T-cell (primary cell): Measurements from ENCODE around the gene TMEM181. TPM values are rescaled to one million over a fixed set of nuclear protein-coding genes. Genes with fewer than 3 reads are reported as not detected.

ENCODE experiments used
- ATAC-seq, 4 experiments: fragments of 200-7000 bp in 3 of 4; fragments of 150-1000 bp in 1 of 4; cut with Tn5 transposase; replicated peaks in 1 of 4; 1 replicate in 3 of 4; 2 replicates in 1 of 4; pipeline ENCODE4 v1.10.0; 2021; ENCODE audit warnings: moderate library complexity in 3 of 4, mild to moderate bottlenecking in 2 of 4, moderate number of reproducible peaks in 1 of 4
- CTCF ChIA-PET, 2 donors: fragments of 300-600 bp; sonication (Branson Sonifier 250); formaldehyde crosslinking; loops; one replicate each; lab custom pipeline; 2022; ENCODE audit warnings: antibody characterized with exemption in 2 of 2; lab: Charles Lee
- POLR2A ChIA-PET, 2 donors: fragments of 300-600 bp; sonication (Branson Sonifier 250); formaldehyde crosslinking; loops; one replicate each; lab custom pipeline; 2022; ENCODE audit warnings: antibody characterized with exemption in 2 of 2; lab: Charles Lee
- DNase-seq, 35 experiments: peaks; one replicate each; pipeline versions ENCODE4 v3.0.0 to v3.0.0-alpha.2; 2013 to 2023
- H3K27ac ChIP-seq: one replicate; pipeline ENCODE4 v1.5.1; 2013; ENCODE audit warnings: low read length
- H3K27me3 ChIP-seq, 2 experiments: replicated peaks in 1 of 2; 1 replicate in 1 of 2; 2 replicates in 1 of 2; pipeline versions ENCODE4 v1.6.1 to v1.7.0; 2013; ENCODE audit warnings: low read length in 1 of 2, mixed read lengths in 1 of 2; ENCODE audit not compliant: control insufficient read depth in 2 of 2, insufficient read depth in 2 of 2; ENCODE audit errors: extremely low read depth in 1 of 2
- H3K36me3 ChIP-seq, 2 donors: 1 replicate in 1 of 2; 2 replicates in 1 of 2; pipeline versions ENCODE4 v1.6.1 to v1.7.0; 2013; ENCODE audit warnings: low read length in 1 of 2; ENCODE audit not compliant: control insufficient read depth in 2 of 2, insufficient read depth in 1 of 2; ENCODE audit errors: extremely low read depth in 1 of 2
- H3K4me1 ChIP-seq, 2 experiments: 1 replicate in 1 of 2; 2 replicates in 1 of 2; pipeline versions ENCODE4 v1.6.1 to v1.7.0; 2013; ENCODE audit warnings: low read length in 2 of 2, mixed read lengths in 1 of 2; ENCODE audit not compliant: insufficient read depth in 2 of 2, control insufficient read depth in 1 of 2; ENCODE audit errors: extremely low read depth in 1 of 2
- H3K4me3 ChIP-seq, 2 donors: 1 replicate in 1 of 2; 2 replicates in 1 of 2; pipeline versions ENCODE4 v1.5.1 to v1.7.0; 2013; ENCODE audit warnings: mild to moderate bottlenecking in 2 of 2, low read length in 1 of 2, moderate library complexity in 1 of 2; ENCODE audit not compliant: control insufficient read depth in 1 of 2; ENCODE audit errors: extremely low read depth in 1 of 2
- H3K9me3 ChIP-seq: 2 replicates; pipeline ENCODE4 v1.7.0; 2013
- H3K27ac Mint-ChIP-seq, 2 donors: one replicate each; pipeline ENCODE4 v1.8.0; 2020 to 2021; ENCODE audit warnings: mild to moderate bottlenecking in 2 of 2, mixed read lengths in 2 of 2
- H3K27me3 Mint-ChIP-seq, 2 donors: one replicate each; pipeline ENCODE4 v1.8.0; 2021 to 2022; ENCODE audit warnings: mixed read lengths in 2 of 2
- H3K36me3 Mint-ChIP-seq: one replicate; pipeline ENCODE4 v1.8.0; 2021; ENCODE audit warnings: mixed read lengths
- H3K4me1 Mint-ChIP-seq, 3 donors: one replicate each; pipeline ENCODE4 v1.8.0; 2020 to 2022; ENCODE audit warnings: mixed read lengths in 3 of 3, mild to moderate bottlenecking in 1 of 3
- H3K4me3 Mint-ChIP-seq, 3 donors: one replicate each; pipeline ENCODE4 v1.8.0; 2020 to 2022; ENCODE audit warnings: mild to moderate bottlenecking in 3 of 3, mixed read lengths in 3 of 3, moderate library complexity in 3 of 3
- H3K9me3 Mint-ChIP-seq, 3 donors: one replicate each; pipeline ENCODE4 v1.8.0; 2020 to 2022; ENCODE audit warnings: mixed read lengths in 3 of 3
- WGBS: methylation state at CpG from one replicate; pipeline ENCODE4 v1.1.5; 2013; ENCODE audit warnings: missing lambda C conversion rate; ENCODE audit not compliant: insufficient coverage; 5-methylcytosine and 5-hydroxymethylcytosine counted together
- total RNA-seq, 35 experiments: library from RNA in 6 of 35; stranded (reverse) in 6 of 35; fragments of 120-200 nt in 1 of 35; gene quantifications; one replicate each; pipeline versions ENCODE4 v1.2.1 to v1.2.4 and lab custom pipeline; 2013 to 2026

Gene TMEM181
- total RNA-seq, 5 donors from 2014 or later (not counting 1 experiment from before 2014, with no cell fraction given): 15.9 to 21.5 (median 19.9) TPM

- ChIA-PET CTCF (interaction anchor here in 1 of 2 donors (0.5 kb wide), 1 partner anchor 167 kb away, joined by 3 read pairs; no protein-coding TSS in a partner anchor), POLR2A (interaction anchor here (0.5 to 0.6 kb wide), 2 partner anchors 8 to 18 kb away, joined by 5 to 7 read pairs; no protein-coding TSS in a partner anchor)
- Histone ChIP-seq H3K27me3 (no peaks in the 10 kb centered on the region), H3K36me3 (peaks cover 21 to 64% of the 10 kb centered on the region in 2 donors), H3K27ac (no peak overlapping the region), H3K9me3 (no peaks in the 10 kb centered on the region), H3K4me1 (no peaks in the 10 kb centered on the region), H3K4me3 (no peak overlapping the region)
- no peak overlapping the region for H3K4me3 Mint-ChIP-seq
- DNase-seq: no peak
- 97% methylated on average over 16 of the region's 25 CpGs for WGBS
- no peaks in the 10 kb centered on the region for H3K27me3 Mint-ChIP-seq
- peaks cover 67% of the 10 kb centered on the region for H3K36me3 Mint-ChIP-seq
- no peaks in the 10 kb centered on the region for H3K9me3 Mint-ChIP-seq
- peaks cover 14 to 19% (median 19%) of the 10 kb centered on the region in 3 donors for H3K4me1 Mint-ChIP-seq
- ATAC-seq: no peak
- H3K27ac Mint-ChIP-seq: peak overlapping the region in 1 of 2 donors; percentile 28
Observed at GRCh38 chr6:158621694-158622544, 62.0 kb downstream of the TMEM181 start.

- Mint-ChIP-seq H3K27ac (peak overlapping the region in 1 of 2 donors; percentile 28), H3K4me3 (no peak overlapping the region), H3K36me3 (peaks cover 67% of the 10 kb centered on the region), H3K27me3 (no peaks in the 10 kb centered on the region), H3K4me1 (peaks cover 8 to 16% (median 12%) of the 10 kb centered on the region in 3 donors), H3K9me3 (no peaks in the 10 kb centered on the region)
- ATAC-seq: no peak
- Histone ChIP-seq H3K4me3 (no peak overlapping the region), H3K36me3 (peaks cover 21 to 71% of the 10 kb centered on the region in 2 donors), H3K9me3 (no peaks in the 10 kb centered on the region), H3K27ac (no peak overlapping the region), H3K27me3 (no peaks in the 10 kb centered on the region), H3K4me1 (no peaks in the 10 kb centered on the region)
- POLR2A ChIA-PET: no interaction called here
- no peak for DNase-seq
- 83% methylated on average over 8 of the region's 10 CpGs for WGBS
- CTCF ChIA-PET: interaction anchor here in 1 of 2 donors (0.6 kb wide), 1 partner anchor 35 kb away, joined by 4 read pairs; no protein-coding TSS in a partner anchor
Observed at GRCh38 chr6:158622545-158623190, 62.8 kb downstream of the TMEM181 start.

DNA sequence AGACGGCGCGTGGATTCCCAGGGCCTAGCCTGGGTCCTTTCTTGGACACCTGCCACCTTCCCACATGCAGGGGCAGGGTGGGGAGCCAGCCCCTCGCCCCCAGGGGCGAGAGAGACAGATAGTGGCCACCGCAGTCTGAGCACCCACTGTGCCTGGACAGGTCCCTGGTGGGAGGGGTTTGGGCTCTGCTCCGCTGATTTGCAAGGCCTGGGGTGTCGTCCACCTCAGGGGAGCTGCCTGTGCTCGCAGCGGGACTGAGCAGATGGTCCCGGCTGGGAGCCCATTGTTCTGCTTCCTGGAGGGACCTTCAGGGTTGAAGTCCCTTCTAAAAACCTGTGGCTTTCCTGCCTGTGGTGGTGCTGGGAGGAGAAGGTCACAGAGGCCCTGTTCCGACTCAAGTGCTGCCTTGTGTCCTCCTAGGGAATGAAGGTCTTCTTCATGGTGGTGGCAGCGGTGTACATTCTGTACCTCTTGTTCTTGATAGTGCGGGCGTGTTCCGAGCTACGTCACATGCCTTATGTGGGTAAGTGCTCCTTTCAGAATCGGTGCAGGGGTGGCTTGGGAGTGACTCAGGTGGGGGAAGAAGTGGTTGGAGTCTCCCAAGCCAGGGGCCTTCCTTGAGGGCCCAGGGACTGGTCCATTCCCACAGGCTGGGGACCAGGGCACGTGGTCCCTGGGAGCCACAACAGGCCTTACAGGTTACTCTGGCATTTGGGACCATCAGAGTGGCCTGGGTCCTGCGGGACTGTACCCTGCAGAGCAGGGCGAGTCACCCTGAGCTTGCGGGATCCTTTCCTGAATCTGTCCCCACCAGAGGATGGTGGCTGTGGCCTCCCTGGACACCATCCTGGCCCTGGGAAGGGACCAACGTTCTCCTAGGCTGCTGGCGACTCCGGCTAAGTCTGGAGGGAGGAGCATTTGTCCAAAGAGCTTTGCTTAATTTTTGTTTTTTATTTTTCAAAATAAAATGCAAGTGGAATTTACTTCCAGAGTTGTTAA lies 65.1 kb downstream of the TMEM181 start:
- no peak for DNase-seq
- peak overlapping the region in 1 of 2 donors; percentile 39 for H3K27ac Mint-ChIP-seq
- 95% methylated on average over 16 of the region's 25 CpGs for WGBS

GRCh38 chr6:158625881-158626305 lies 66.0 kb downstream of the TMEM181 start:
- ChIA-PET CTCF (no interaction called here), POLR2A (no interaction called here)
- H3K9me3 ChIP-seq: no peaks in the 10 kb centered on the region
- no peaks in the 10 kb centered on the region for H3K27me3 Mint-ChIP-seq
- H3K27ac ChIP-seq: no peak overlapping the region
- H3K36me3 ChIP-seq: peaks cover 21 to 90% of the 10 kb centered on the region in 2 donors
- peaks cover 56% of the 10 kb centered on the region for H3K36me3 Mint-ChIP-seq
- H3K27me3 ChIP-seq: no peaks in the 10 kb centered on the region
- ATAC-seq (no peak), DNase-seq (no peak)
- no peaks in the 10 kb centered on the region for H3K9me3 Mint-ChIP-seq
- H3K4me1 Mint-ChIP-seq: peaks cover 5 to 16% (median 12%) of the 10 kb centered on the region in 3 donors
- no peak overlapping the region for H3K4me3 Mint-ChIP-seq
- H3K4me1 ChIP-seq: peaks cover 0 to under 1% of the 10 kb centered on the region in 2 experiments
- H3K4me3 ChIP-seq: no peak overlapping the region
- WGBS: 97% methylated on average over 14 of the region's 15 CpGs
- H3K27ac Mint-ChIP-seq: no peak overlapping the region

More for the DNA sequence above, 65.1 kb downstream of the TMEM181 start:
- H3K36me3 ChIP-seq: peaks cover 21 to 90% of the 10 kb centered on the region in 2 donors
- H3K9me3 Mint-ChIP-seq: no peaks in the 10 kb centered on the region
- H3K4me3 Mint-ChIP-seq: no peak overlapping the region
- H3K4me1 Mint-ChIP-seq: peaks cover 10 to 15% (median 12%) of the 10 kb centered on the region in 3 donors
- H3K36me3 Mint-ChIP-seq: peaks cover 63% of the 10 kb centered on the region
- H3K4me1 ChIP-seq: no peaks in the 10 kb centered on the region
- H3K9me3 ChIP-seq: no peaks in the 10 kb centered on the region
- H3K27me3 ChIP-seq: no peaks in the 10 kb centered on the region
- CTCF ChIA-PET: no interaction called here
- POLR2A ChIA-PET: no interaction called here
- no peaks in the 10 kb centered on the region for H3K27me3 Mint-ChIP-seq
- H3K4me3 ChIP-seq: no peak overlapping the region
- ATAC-seq: no peak
- H3K27ac ChIP-seq: no peak overlapping the region

- ChIA-PET POLR2A (no interaction called here), CTCF (no interaction called here)
- ATAC-seq (no peak), DNase-seq (no peak)
- H3K36me3 Mint-ChIP-seq: peaks cover 58% of the 10 kb centered on the region
- Histone ChIP-seq H3K27ac (no peak overlapping the region), H3K36me3 (peaks cover 19 to 90% of the 10 kb centered on the region in 2 donors), H3K27me3 (no peaks in the 10 kb centered on the region), H3K4me1 (peaks cover 0 to 7% of the 10 kb centered on the region in 2 experiments), H3K9me3 (no peaks in the 10 kb centered on the region), H3K4me3 (no peak overlapping the region)
- H3K4me1 Mint-ChIP-seq: peaks cover 12 to 23% (median 18%) of the 10 kb centered on the region in 3 donors
- no peak overlapping the region for H3K4me3 Mint-ChIP-seq
- WGBS: 89% methylated on average over 5 of the region's 6 CpGs
- H3K9me3 Mint-ChIP-seq: no peaks in the 10 kb centered on the region
- no peaks in the 10 kb centered on the region for H3K27me3 Mint-ChIP-seq
- H3K27ac Mint-ChIP-seq: peak overlapping the region; percentile 5 to 48
Observed at GRCh38 chr6:158626360-158627167, 66.7 kb downstream of the TMEM181 start.
